GM23338 (cell line): Measurements from ENCODE around the gene CENPB. TPM values are rescaled to one million over a fixed set of nuclear protein-coding genes. Genes with fewer than 3 reads are reported as not detected.

Source experiments
- CREB1 ChIP-seq: fragments of 250-450 bp; sonication (Bioruptor Pico); IDR thresholded peaks from 2 replicates; pipeline ENCODE4 v1.5.0; 2020; ENCODE audit warnings: low read depth, mild to moderate bottlenecking, moderate library complexity
- CTCF ChIP-seq, 2 experiments: fragments of 200-600 bp in 1 of 2; sonication (generic) in 1 of 2; conservative IDR thresholded peaks; 2 replicates each; pipeline versions ENCODE4 v1.5.1 to v1.6.1; 2016 to 2017; ENCODE audit warnings: antibody characterized with exemption in 2 of 2, low read depth in 2 of 2, mild to moderate bottlenecking in 2 of 2, moderate library complexity in 1 of 2
- ETS1 ChIP-seq: IDR thresholded peaks from 2 replicates; pipeline ENCODE4 v1.6.1; 2016; ENCODE audit warnings: antibody characterized with exemption
- EZH2 ChIP-seq: fragments of 200-600 bp; sonication (generic); IDR thresholded peaks from one replicate; pipeline ENCODE4 v1.8.0; 2017; ENCODE audit warnings: antibody characterized with exemption, mild to moderate bottlenecking, low read depth; ENCODE audit not compliant: unreplicated experiment
- EZH2phosphoT487 ChIP-seq: fragments of 200-600 bp; sonication (generic); IDR thresholded peaks from one replicate; pipeline ENCODE4 v1.8.1; 2018; ENCODE audit warnings: antibody characterized with exemption; ENCODE audit not compliant: unreplicated experiment
- JUNB ChIP-seq: IDR thresholded peaks from one replicate; pipeline ENCODE4 v1.6.1; 2016; ENCODE audit warnings: antibody characterized with exemption; ENCODE audit not compliant: unreplicated experiment
- NANOG ChIP-seq: IDR thresholded peaks from 2 replicates; pipeline ENCODE4 v1.6.1; 2016; ENCODE audit warnings: antibody characterized with exemption, borderline replicate concordance
- POLR2AphosphoS5 ChIP-seq: IDR thresholded peaks from 2 replicates; pipeline ENCODE4 v1.6.1; 2016; ENCODE audit warnings: antibody characterized with exemption, low read depth
- REST ChIP-seq: IDR thresholded peaks from one replicate; pipeline ENCODE4 v1.6.1; 2018; ENCODE audit warnings: antibody characterized with exemption; ENCODE audit not compliant: unreplicated experiment
- STAT1 ChIP-seq: IDR thresholded peaks from one replicate; pipeline ENCODE4 v1.6.1; 2016; ENCODE audit warnings: antibody characterized with exemption; ENCODE audit not compliant: unreplicated experiment
- ZNF331 ChIP-seq: fragments of 250-450 bp; sonication (Bioruptor Pico); IDR thresholded peaks from 2 replicates; pipeline ENCODE4 v1.5.0; 2020; ENCODE audit warnings: low read depth, mild to moderate bottlenecking, moderate library complexity
- polyA plus RNA-seq: library from polyadenylated mRNA; unstranded; fragments of >200 nt; fragmentation: Nextera tagmentation; extraction: Ambion mirVana; gene quantifications from 2 replicates; pipeline ENCODE4 v1.2.1, GENCODE V29; 2016
- total RNA-seq: library from RNA; depleted of rRNA; stranded (reverse); fragments of >200 nt; shearing (Covaris generic); gene quantifications from 2 replicates; pipeline ENCODE4 v1.2.3, GENCODE V29; 2014

The CENPB gene
- total and polyA plus RNA-seq, 2 experiments from 2014 or later = 10.8 to 52.1 TPM

- TF ChIP-seq CTCF (conservative IDR thresholded peaks at IDR 0.05; ENCODE audit: low read depth in 2 of 2) = peak; percentile 80 to 86
- TF ChIP-seq POLR2AphosphoS5 = peak; percentile 55
- TF ChIP-seq NANOG = no peak
- no peak for TF ChIP-seq JUNB
- peak; percentile 99 for TF ChIP-seq CREB1
- TF ChIP-seq REST = peak; percentile 8
- TF ChIP-seq ETS1 = peak; percentile 93
- TF ChIP-seq ZNF331 (CRISPR knock-in tag) = no peak
- TF ChIP-seq EZH2phosphoT487 = no peak
- TF ChIP-seq STAT1 = no peak
- no peak for TF ChIP-seq EZH2
These were observed 33.7 kb upstream of the CENPB start, which contains the start of gene AP5S1 (continued) for GRCh38 chr20:3820048-3820900.
